Type B pancreatic cell (in vitro differentiated cells): ENCODE measurements around the gene ENPP7. TPM values are rescaled to one million over a fixed set of nuclear protein-coding genes. Genes with fewer than 3 reads are reported as not detected.

ENCODE experiments used
- DNase-seq: peaks from one replicate; pipeline ENCODE4 v3.0.0; 2021; ENCODE audit warnings: mixed read lengths; ENCODE audit not compliant: unreplicated experiment; ENCODE audit errors: extremely low spot score
- H3K27ac Mint-ChIP-seq: 2 replicates; pipeline ENCODE4 v1.8.0; 2021; ENCODE audit warnings: mild to moderate bottlenecking, mixed read lengths
- H3K27me3 Mint-ChIP-seq: 2 replicates; pipeline ENCODE4 v1.8.0; 2021; ENCODE audit warnings: mixed read lengths
- H3K36me3 Mint-ChIP-seq: 2 replicates; pipeline ENCODE4 v1.8.0; 2021; ENCODE audit warnings: mixed read lengths
- H3K4me1 Mint-ChIP-seq: one replicate; pipeline ENCODE4 v1.8.0; 2021; ENCODE audit warnings: mixed read lengths; ENCODE audit not compliant: unreplicated experiment
- H3K4me3 Mint-ChIP-seq: 2 replicates; pipeline ENCODE4 v1.8.0; 2021; ENCODE audit warnings: mild to moderate bottlenecking, mixed read lengths
- H3K9me3 Mint-ChIP-seq: 2 replicates; pipeline ENCODE4 v1.8.0; 2021; ENCODE audit warnings: mixed read lengths
- total RNA-seq: library from RNA; stranded (reverse); gene quantifications from 2 replicates; pipeline ENCODE4 v1.2.1, GENCODE V29; 2021; ENCODE audit warnings: low replicate concordance
- TF ChIP-seq, protein P1 (sequence below): fragments of 200-600 bp; sonication (generic); conservative IDR thresholded peaks from 2 replicates; pipeline ENCODE4 v1.5.0; 2021; ENCODE audit warnings: antibody characterized with exemption, mild to moderate bottlenecking

The ENPP7 gene
- total RNA-seq, 1 donor from 2014 or later = 5.3 TPM

- H3K9me3 Mint-ChIP-seq = no peaks in the 10 kb centered on the region
- no peak for DNase-seq
- H3K27me3 Mint-ChIP-seq = peaks cover 7% of the 10 kb centered on the region
- no peaks in the 10 kb centered on the region for H3K36me3 Mint-ChIP-seq
- TF ChIP-seq, protein P1, sequence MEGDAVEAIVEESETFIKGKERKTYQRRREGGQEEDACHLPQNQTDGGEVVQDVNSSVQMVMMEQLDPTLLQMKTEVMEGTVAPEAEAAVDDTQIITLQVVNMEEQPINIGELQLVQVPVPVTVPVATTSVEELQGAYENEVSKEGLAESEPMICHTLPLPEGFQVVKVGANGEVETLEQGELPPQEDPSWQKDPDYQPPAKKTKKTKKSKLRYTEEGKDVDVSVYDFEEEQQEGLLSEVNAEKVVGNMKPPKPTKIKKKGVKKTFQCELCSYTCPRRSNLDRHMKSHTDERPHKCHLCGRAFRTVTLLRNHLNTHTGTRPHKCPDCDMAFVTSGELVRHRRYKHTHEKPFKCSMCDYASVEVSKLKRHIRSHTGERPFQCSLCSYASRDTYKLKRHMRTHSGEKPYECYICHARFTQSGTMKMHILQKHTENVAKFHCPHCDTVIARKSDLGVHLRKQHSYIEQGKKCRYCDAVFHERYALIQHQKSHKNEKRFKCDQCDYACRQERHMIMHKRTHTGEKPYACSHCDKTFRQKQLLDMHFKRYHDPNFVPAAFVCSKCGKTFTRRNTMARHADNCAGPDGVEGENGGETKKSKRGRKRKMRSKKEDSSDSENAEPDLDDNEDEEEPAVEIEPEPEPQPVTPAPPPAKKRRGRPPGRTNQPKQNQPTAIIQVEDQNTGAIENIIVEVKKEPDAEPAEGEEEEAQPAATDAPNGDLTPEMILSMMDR = no peak
- peaks cover 23% of the 10 kb centered on the region for H3K4me1 Mint-ChIP-seq
- no peak overlapping the region for H3K4me3 Mint-ChIP-seq
- no peak overlapping the region for H3K27ac Mint-ChIP-seq
Observed at GRCh38 chr17:79693419-79693818, 37.3 kb upstream of the ENPP7 start.

- no peak overlapping the region for H3K4me3 Mint-ChIP-seq
- H3K4me1 Mint-ChIP-seq = peaks cover 19% of the 10 kb centered on the region
- H3K27me3 Mint-ChIP-seq = peaks cover 2% of the 10 kb centered on the region
- DNase-seq = no peak
- no peak overlapping the region for H3K27ac Mint-ChIP-seq
- TF ChIP-seq, protein P1 = no peak
- no peaks in the 10 kb centered on the region for H3K9me3 Mint-ChIP-seq
- H3K36me3 Mint-ChIP-seq = no peaks in the 10 kb centered on the region
Observed at GRCh38 chr17:79695293-79695790, 35.4 kb upstream of the ENPP7 start.

GRCh38 chr17:79695797-79696609 lies 34.7 kb upstream of the ENPP7 start:
- Mint-ChIP-seq H3K36me3 (no peaks in the 10 kb centered on the region), H3K27ac (no peak overlapping the region), H3K4me3 (no peak overlapping the region), H3K4me1 (peaks cover 17% of the 10 kb centered on the region), H3K9me3 (no peaks in the 10 kb centered on the region), H3K27me3 (no peaks in the 10 kb centered on the region)
- TF ChIP-seq, protein P1 = no peak
- DNase-seq = no peak

GRCh38 chr17:79696610-79696982 lies 34.1 kb upstream of the ENPP7 start:
- no peaks in the 10 kb centered on the region for H3K36me3 Mint-ChIP-seq

DNA sequence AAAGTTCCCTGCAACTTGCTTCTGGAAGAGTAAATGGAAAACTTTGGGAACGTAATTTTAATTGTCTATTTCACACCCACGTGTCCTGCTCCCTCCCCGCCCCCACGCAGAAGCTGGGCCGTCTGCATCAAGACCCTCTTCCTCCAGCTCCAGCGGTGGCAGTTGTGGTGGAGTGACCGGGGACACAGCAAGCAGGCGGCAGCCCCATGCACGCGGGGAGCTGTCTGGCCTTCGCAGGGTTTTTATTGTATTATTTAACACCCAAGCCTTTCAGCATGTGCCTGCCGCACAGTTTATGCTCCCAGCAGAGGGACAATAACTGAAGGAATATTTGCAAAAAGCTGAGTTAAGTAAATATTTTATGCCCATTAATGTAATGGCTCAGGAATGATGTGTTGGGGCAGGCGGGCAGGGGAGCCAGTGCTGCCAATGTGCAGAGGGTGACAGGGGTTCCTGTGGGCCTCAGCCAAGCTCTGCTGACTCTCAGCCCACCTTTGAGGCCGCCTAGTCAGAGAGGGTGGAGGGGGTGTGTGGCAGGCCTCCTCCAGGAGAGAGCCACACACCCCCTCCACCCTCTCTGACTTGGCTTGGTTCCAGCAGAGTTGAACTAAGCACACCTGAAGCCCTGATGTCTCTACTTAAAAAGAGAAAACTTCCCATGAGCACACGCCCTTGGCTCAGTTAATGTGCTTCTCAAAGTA lies 32.4 kb upstream of the ENPP7 start:
- Mint-ChIP-seq H3K27ac (no peak overlapping the region), H3K9me3 (no peaks in the 10 kb centered on the region), H3K4me3 (no peak overlapping the region), H3K36me3 (no peaks in the 10 kb centered on the region), H3K27me3 (no peaks in the 10 kb centered on the region), H3K4me1 (peaks cover 17% of the 10 kb centered on the region)
- TF ChIP-seq, protein P1 = no peak
- DNase-seq = no peak

More at GRCh38 chr17:79696610-79696982, 34.1 kb upstream of the ENPP7 start:
- H3K4me3 Mint-ChIP-seq = no peak overlapping the region
- no peaks in the 10 kb centered on the region for H3K27me3 Mint-ChIP-seq
- H3K27ac Mint-ChIP-seq = no peak overlapping the region
- no peaks in the 10 kb centered on the region for H3K9me3 Mint-ChIP-seq
- DNase-seq = no peak
- H3K4me1 Mint-ChIP-seq = peaks cover 17% of the 10 kb centered on the region
- TF ChIP-seq, protein P1 = no peak
